GM18498 (cell line): ENCODE results near the gene SQSTM1.
"Not testable (repeated sequence)": the region's sequence is repeated elsewhere in the genome, so short reads cannot be mapped to it uniquely, and the experiment has no call there.

Experiments used
- ATAC-seq: cut with Tn5 transposase; IDR thresholded peaks from one replicate; pipeline ENCODE4 v1.9.1; 2021; ENCODE audit warnings: mild to moderate bottlenecking, moderate library complexity; ENCODE audit not compliant: unreplicated experiment

Gene SQSTM1

GRCh38 chr5:179823937-179824744, 3.4 kb downstream of the SQSTM1 start:
- no peak for ATAC-seq

GRCh38 chr5:179824745-179825112, 4.0 kb downstream of the SQSTM1 start:
- no peak for ATAC-seq

GRCh38 chr5:179825655-179826182, 5.0 kb downstream of the SQSTM1 start:
- ATAC-seq = no peak

GRCh38 chr5:179827680-179828079, 7.0 kb downstream of the SQSTM1 start:
- no peak for ATAC-seq

GRCh38 chr5:179828756-179829421, 8.2 kb downstream of the SQSTM1 start:
- ATAC-seq = no peak

GRCh38 chr5:179829732-179830435, 9.2 kb downstream of the SQSTM1 start:
- ATAC-seq = no peak

- ATAC-seq = no peak
These were observed 10.2 kb downstream of the SQSTM1 start for GRCh38 chr5:179830818-179831468.

- no peak for ATAC-seq
These were observed 11.5 kb downstream of the SQSTM1 start for GRCh38 chr5:179832039-179832745.

- ATAC-seq = no peak
These were observed 12.5 kb downstream of the SQSTM1 start for GRCh38 chr5:179833056-179833708.

GRCh38 chr5:179833709-179834070, 13.0 kb downstream of the SQSTM1 start:
- no peak for ATAC-seq

- no peak for ATAC-seq
These were observed 13.4 kb downstream of the SQSTM1 start for GRCh38 chr5:179834120-179834519.

GRCh38 chr5:179834871-179835270, 14.2 kb downstream of the SQSTM1 start:
- not testable (repeated sequence) for ATAC-seq

GRCh38 chr5:179836225-179837019, 15.7 kb downstream of the SQSTM1 start:
- no peak for ATAC-seq

- ATAC-seq = no peak
These were observed 16.6 kb downstream of the SQSTM1 start for GRCh38 chr5:179837076-179838011.

GRCh38 chr5:179839328-179840256, 18.9 kb downstream of the SQSTM1 start:
- no peak for ATAC-seq

- no peak for ATAC-seq
These were observed 19.6 kb downstream of the SQSTM1 start for GRCh38 chr5:179840321-179840720.

- ATAC-seq = no peak
These were observed 20.1 kb downstream of the SQSTM1 start for GRCh38 chr5:179840766-179841165.
